Mucosa of stomach (tissue), 1 donor: Measurements from ENCODE around the gene SLC24A5.

Experiments
- H3K27me3 ChIP-seq: one replicate; pipeline ENCODE4 v1.7.0; 2013; ENCODE audit warnings: mild to moderate bottlenecking, low read length; ENCODE audit not compliant: control insufficient read depth, insufficient read depth
- H3K36me3 ChIP-seq: one replicate; pipeline ENCODE4 v1.7.0; 2013; ENCODE audit warnings: low read length; ENCODE audit not compliant: control insufficient read depth, insufficient read depth
- H3K4me1 ChIP-seq: one replicate; pipeline ENCODE4 v1.7.0; 2013; ENCODE audit warnings: mild to moderate bottlenecking, low read length; ENCODE audit not compliant: control insufficient read depth, insufficient read depth
- H3K4me3 ChIP-seq: one replicate; pipeline ENCODE4 v1.7.0; 2013; ENCODE audit warnings: low read length
- H3K9ac ChIP-seq: one replicate; pipeline ENCODE4 v1.7.0; 2013; ENCODE audit warnings: mild to moderate bottlenecking, low read length, moderate library complexity
- H3K9me3 ChIP-seq: one replicate; pipeline ENCODE4 v1.7.0; 2013; ENCODE audit warnings: mild to moderate bottlenecking, low read length, moderate library complexity; ENCODE audit not compliant: control insufficient read depth
- donor health status: Pancreatic carcinoma.

SLC24A5 gene

DNA sequence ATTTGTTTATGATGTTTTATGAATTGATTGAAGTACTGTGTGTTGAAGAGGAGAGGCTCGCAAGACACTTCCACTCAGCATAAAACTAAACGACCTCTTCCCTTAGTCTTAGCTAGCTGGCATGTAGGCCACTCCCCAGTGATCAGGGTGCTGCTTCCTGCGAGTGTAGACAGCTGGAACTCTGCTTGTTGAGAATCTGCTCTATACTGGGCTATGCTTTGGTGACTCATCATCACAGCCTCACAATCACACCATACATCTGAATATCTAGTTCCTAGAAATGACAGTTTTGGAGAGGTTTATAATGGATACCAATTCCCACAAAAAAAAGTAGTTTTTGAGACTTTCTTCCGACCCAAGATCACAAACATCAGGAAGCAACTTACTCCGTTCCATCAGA, 1.5 kb upstream of the SLC24A5 start:
- no peak overlapping the region for H3K4me3 ChIP-seq
- no peaks in the 10 kb centered on the region for H3K27me3 ChIP-seq
- no peaks in the 10 kb centered on the region for H3K4me1 ChIP-seq
- H3K36me3 ChIP-seq = no peaks in the 10 kb centered on the region
- no peak overlapping the region for H3K9ac ChIP-seq
- H3K9me3 ChIP-seq = no peaks in the 10 kb centered on the region

DNA sequence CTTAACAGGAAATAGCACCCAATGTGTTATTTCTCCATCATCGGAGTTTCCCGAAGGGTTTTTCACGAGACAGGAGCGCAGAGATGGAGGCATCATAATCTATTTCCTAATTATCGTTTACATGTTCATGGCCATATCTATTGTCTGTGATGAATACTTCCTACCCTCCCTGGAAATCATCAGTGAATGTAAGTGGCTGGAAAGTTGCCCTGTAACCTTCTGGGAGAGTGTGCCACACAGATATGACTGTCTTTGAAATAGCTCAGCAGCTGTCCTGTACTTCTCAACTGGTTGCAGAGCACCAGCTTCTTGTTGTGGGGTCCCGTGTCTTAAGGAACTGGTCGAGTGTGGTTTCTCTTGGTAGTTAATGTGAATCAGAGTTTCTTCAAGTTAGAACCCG, 1.1 kb downstream of the SLC24A5 start:
- Histone ChIP-seq H3K9me3 (no peaks in the 10 kb centered on the region), H3K4me1 (no peaks in the 10 kb centered on the region), H3K4me3 (no peak overlapping the region), H3K36me3 (no peaks in the 10 kb centered on the region), H3K9ac (no peak overlapping the region), H3K27me3 (peaks cover 9% of the 10 kb centered on the region)

DNA sequence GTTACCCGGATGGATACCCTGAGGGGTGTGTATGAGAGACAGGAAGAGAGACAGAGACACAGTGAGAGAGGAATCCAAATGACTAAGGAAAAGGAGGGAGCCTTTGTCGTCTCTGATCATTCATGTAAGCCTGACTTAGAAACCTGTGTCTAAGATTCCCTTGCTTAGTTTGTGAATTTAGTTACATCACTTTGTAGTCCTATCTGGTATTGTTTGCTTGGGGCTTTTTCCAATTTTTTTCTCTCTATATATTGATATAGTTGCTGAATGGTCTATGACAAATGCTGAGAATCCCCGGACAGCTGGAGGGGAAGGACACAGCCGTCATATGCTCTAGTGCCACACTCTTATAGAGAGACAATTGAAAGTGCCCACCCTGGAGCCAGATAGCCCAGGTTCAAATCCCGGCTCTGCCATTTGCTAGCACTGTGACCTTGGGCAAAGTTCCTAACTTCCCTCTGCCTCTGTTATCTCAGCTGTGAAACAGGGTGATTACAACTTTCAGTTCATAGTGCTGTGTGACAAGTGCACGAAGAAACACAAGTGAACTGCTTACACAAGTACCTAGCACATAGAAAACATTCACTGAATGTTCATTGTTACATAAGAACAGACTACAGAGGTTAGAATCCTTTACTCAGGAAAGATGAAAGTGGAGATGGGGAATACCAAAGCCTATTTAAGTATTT, 6.0 kb downstream of the SLC24A5 start:
- Histone ChIP-seq H3K36me3 (no peaks in the 10 kb centered on the region), H3K9me3 (no peaks in the 10 kb centered on the region), H3K27me3 (peaks cover 9% of the 10 kb centered on the region), H3K4me1 (no peaks in the 10 kb centered on the region), H3K9ac (no peak overlapping the region), H3K4me3 (no peak overlapping the region)

DNA sequence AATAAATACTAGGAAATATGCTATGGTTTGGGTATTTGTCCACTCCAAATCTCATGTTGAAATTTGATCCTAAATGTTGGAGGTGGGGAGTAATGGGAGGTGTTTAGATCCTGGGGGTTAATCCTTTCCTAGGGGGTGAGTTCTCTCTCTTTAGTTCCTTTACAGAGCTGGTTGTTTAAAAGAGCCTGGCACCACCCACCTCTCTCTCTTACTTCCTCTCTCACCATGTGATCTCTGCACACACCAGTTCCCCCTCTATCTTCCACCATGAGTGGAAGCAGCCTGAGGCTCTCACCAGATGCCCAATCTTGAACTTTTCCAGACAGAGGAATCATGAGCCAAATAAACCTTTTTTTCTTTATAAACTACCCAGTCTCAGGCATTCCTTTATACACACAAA, 10.5 kb downstream of the SLC24A5 start:
- Histone ChIP-seq H3K4me1 (no peaks in the 10 kb centered on the region), H3K9me3 (no peaks in the 10 kb centered on the region), H3K9ac (no peak overlapping the region), H3K4me3 (no peak overlapping the region), H3K36me3 (no peaks in the 10 kb centered on the region), H3K27me3 (peaks cover 2% of the 10 kb centered on the region)

DNA sequence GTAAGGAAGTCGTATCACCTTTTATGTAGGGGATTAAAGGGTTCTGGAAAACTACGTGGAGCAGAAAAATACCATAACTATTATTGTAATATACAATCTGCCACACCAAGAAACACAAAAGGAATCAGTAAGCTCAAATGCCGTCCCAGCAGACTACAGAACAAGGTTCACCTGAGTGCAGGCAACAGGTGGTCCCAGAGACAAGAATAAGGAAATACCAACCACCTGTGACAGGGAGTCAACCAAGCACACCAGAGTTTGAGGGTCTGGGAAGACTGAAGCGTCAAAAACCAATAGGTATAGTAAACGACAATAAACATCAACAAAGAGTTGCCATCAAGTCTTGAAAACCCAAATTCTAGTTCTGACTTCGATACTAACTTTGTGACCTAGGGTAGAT, 12.1 kb downstream of the SLC24A5 start:
- Histone ChIP-seq H3K4me1 (no peaks in the 10 kb centered on the region), H3K9ac (no peak overlapping the region), H3K27me3 (no peaks in the 10 kb centered on the region), H3K4me3 (no peak overlapping the region), H3K36me3 (no peaks in the 10 kb centered on the region), H3K9me3 (no peaks in the 10 kb centered on the region)

DNA sequence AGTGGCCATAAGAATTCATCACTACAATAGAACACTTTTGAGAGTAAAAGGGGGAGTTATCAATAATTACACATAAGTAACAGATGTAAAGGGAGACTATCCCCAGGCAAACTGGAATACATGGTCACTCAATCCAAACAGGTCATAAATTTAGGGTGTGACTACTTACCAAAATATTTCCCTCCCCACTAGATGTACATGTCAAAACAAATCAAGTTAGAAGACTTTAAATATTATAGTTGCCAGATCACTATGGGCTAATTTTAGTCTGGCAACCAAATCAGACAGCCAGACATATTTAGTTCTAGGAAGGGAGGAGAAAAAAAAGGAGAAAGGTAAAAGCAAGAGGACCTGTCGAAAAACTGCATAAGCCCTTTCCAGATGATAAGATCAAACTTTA, 23.1 kb downstream of the SLC24A5 start:
- no peak overlapping the region for H3K4me3 ChIP-seq
- no peaks in the 10 kb centered on the region for H3K9me3 ChIP-seq
- H3K4me1 ChIP-seq = no peaks in the 10 kb centered on the region
- no peak overlapping the region for H3K9ac ChIP-seq
- H3K36me3 ChIP-seq = no peaks in the 10 kb centered on the region
- no peaks in the 10 kb centered on the region for H3K27me3 ChIP-seq

DNA sequence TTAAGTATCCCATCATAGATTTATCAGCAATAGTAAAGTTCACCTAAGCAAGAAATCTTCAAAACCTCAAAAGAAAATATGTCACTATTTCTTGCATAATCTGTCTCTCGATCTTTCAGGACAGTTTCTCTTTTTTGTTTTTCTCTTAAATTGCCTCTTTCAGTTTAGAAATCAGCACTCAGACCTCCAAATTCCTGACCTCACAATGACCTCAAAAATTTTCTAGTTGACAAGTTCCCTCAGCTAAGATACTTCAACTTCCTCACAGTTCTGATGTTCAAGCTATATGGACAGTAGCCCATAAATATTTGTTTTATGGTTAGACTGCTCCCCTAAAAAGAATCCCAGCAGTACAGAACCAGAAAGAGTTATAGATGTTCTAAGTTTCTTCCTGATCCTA, 24.1 kb downstream of the SLC24A5 start:
- H3K4me3 ChIP-seq = no peak overlapping the region
- H3K4me1 ChIP-seq = no peaks in the 10 kb centered on the region
- H3K27me3 ChIP-seq = no peaks in the 10 kb centered on the region

DNA sequence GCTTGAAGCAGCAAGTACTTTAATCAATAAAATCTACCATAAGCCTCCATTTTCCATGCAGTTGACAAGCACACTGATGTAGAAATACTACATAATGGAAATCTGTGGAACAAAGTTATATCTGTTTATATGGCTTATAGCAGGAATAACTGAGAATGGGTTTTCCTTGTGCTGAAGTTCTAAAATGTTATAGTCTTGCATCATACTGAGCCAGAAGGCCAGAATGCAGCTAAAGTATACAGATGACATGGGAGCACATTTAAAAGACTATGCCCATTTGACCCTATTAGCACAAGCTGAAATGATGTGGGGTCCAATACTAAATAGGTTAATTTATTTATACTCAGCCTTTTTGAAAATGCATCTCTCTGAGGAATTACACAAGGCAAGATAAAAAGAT, 25.1 kb downstream of the SLC24A5 start:
- Histone ChIP-seq H3K9ac (no peak overlapping the region), H3K27me3 (no peaks in the 10 kb centered on the region), H3K4me3 (no peak overlapping the region), H3K9me3 (no peaks in the 10 kb centered on the region), H3K4me1 (no peaks in the 10 kb centered on the region), H3K36me3 (no peaks in the 10 kb centered on the region)

More for the DNA sequence above, 24.1 kb downstream of the SLC24A5 start:
- Histone ChIP-seq H3K9ac (no peak overlapping the region), H3K9me3 (no peaks in the 10 kb centered on the region), H3K36me3 (no peaks in the 10 kb centered on the region)

DNA sequence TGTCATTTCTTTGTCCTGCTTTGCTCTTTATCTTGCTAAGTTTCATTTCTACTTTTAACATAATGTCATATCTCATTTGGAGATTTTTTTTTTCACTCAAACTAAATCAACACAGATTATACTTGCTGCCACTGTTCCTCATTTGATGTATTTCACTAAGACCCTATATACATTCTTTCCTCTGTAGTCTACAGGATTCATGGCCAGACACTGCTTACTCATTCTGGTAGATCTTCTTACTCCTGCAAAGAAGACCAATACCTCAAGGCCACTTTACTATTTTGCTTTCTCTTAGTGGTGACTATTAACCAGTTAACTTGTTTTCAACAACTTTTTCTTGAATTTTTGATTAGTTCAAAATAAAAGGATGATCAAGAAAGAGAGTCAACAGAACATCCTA, 26.6 kb downstream of the SLC24A5 start:
- no peaks in the 10 kb centered on the region for H3K4me1 ChIP-seq
- no peaks in the 10 kb centered on the region for H3K9me3 ChIP-seq
- H3K36me3 ChIP-seq = no peaks in the 10 kb centered on the region
- no peaks in the 10 kb centered on the region for H3K27me3 ChIP-seq
- H3K9ac ChIP-seq = no peak overlapping the region
- no peak overlapping the region for H3K4me3 ChIP-seq

DNA sequence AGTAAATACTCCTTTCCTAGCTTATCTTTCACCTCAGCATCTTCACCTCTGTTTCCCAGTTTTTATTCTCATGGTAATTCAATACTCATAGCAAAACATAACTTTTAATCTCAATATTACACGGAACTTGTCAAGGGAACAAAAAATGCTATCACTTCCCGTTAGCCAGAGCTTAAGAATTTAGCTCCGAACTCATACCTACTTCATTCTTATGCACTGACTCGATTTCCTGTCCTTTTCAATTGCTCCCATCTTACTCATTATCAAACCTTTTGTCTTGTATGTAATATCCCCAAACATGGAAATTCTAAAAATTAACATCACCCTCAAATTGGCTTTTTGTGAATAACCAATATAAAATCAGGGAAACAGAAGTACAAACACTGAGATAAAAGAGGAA, 29.1 kb downstream of the SLC24A5 start:
- Histone ChIP-seq H3K4me3 (no peak overlapping the region), H3K9me3 (no peaks in the 10 kb centered on the region), H3K9ac (no peak overlapping the region), H3K27me3 (no peaks in the 10 kb centered on the region), H3K36me3 (no peaks in the 10 kb centered on the region), H3K4me1 (no peaks in the 10 kb centered on the region)

DNA sequence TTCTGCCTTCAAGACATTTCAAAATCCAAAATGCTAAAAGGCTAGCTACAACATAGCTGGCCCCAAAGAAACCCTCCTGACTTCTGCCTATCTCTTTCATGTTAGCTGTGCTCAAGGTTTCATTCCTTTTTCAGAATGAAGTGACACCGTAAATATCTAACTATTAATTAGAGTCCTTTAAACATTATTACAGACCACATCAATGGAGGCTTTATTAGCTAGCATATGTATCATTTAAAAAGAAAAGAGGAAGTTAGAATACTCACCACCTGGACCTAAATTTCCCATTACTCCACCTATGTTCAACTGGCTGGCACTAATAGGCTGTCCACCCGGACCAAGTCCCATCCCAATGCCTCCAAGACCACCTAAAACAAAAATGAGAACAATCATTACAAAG, 32.7 kb downstream of the SLC24A5 start:
- Histone ChIP-seq H3K9ac (no peak overlapping the region), H3K27me3 (no peaks in the 10 kb centered on the region), H3K9me3 (no peaks in the 10 kb centered on the region), H3K36me3 (no peaks in the 10 kb centered on the region), H3K4me3 (no peak overlapping the region), H3K4me1 (no peaks in the 10 kb centered on the region)

DNA sequence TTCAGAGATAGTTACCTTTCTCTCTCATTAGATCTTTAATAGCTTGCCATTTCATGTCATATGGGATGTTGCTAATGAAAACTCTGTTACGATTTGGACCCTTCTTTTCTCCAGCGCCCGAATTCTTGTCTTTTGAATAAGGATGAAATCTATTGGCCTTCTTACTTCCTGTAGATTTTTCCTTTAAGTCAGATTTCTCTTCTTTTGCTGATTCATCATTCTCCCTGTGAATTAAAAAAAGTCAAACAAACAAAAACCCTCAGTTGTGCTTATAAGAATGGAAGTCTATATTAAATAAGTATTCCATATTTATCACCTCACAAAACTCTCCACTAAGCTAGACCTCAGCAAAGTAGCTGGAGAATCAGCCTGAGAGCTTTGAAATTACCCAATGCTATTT, 47.8 kb downstream of the SLC24A5 start:
- H3K27me3 ChIP-seq = no peaks in the 10 kb centered on the region
- no peaks in the 10 kb centered on the region for H3K4me1 ChIP-seq
- no peak overlapping the region for H3K9ac ChIP-seq
- no peaks in the 10 kb centered on the region for H3K9me3 ChIP-seq
- H3K4me3 ChIP-seq = no peak overlapping the region
- H3K36me3 ChIP-seq = no peaks in the 10 kb centered on the region

DNA sequence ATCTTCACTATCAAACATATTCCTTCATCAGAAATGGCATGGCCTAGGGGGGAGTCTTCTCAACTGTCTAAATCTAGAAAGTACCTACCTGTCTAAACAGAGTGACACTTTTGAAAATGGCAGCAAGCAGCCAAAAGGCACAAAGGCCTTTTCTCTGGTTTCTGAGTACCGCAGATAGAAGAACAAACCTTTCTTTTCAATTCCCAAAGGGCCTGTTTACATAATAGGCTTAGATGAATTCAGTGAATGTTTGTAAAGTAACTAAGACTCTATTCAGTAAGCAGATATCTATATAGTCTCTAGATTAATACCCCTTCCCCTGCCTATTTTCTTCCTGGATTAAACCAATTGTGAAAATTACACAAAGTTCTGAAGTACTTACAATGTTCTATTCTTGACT, 50.2 kb downstream of the SLC24A5 start:
- Histone ChIP-seq H3K36me3 (no peaks in the 10 kb centered on the region), H3K27me3 (no peaks in the 10 kb centered on the region), H3K9me3 (no peaks in the 10 kb centered on the region), H3K9ac (no peak overlapping the region), H3K4me3 (no peak overlapping the region), H3K4me1 (no peaks in the 10 kb centered on the region)
